Upper lobe of right lung (tissue), 1 donor: ENCODE results near the gene ENHO. TPM values are rescaled to one million over a fixed set of nuclear protein-coding genes. Genes with fewer than 3 reads are reported as not detected.
A peak's percentile ranks its signal among the peaks of the same experiment; 100 is the strongest.
"Not testable (repeated sequence)": the region's sequence is repeated elsewhere in the genome, so short reads cannot be mapped to it uniquely, and the experiment has no call there.

ENCODE experiments used
- ATAC-seq: fragments of 200-7000 bp; cut with Tn5 transposase; one replicate; pipeline ENCODE4 v1.9.1; 2020; ENCODE audit warnings: mild to moderate bottlenecking, moderate library complexity
- DNase-seq: peaks from one replicate; pipeline ENCODE4 v3.0.0-alpha.2; 2020
- H3K27ac ChIP-seq: fragments of 200-600 bp; one replicate; pipeline ENCODE4 v1.8.0; 2022
- H3K27me3 ChIP-seq: fragments of 200-600 bp; one replicate; pipeline ENCODE4 v1.8.0; 2022; ENCODE audit warnings: mild to moderate bottlenecking
- H3K36me3 ChIP-seq: fragments of 200-600 bp; one replicate; pipeline ENCODE4 v1.8.0; 2022
- H3K4me1 ChIP-seq: fragments of 200-600 bp; one replicate; pipeline ENCODE4 v1.8.0; 2022
- H3K4me3 ChIP-seq: fragments of 200-600 bp; one replicate; pipeline ENCODE4 v1.8.0; 2022; ENCODE audit warnings: mild to moderate bottlenecking
- H3K9me3 ChIP-seq: fragments of 200-600 bp; one replicate; pipeline ENCODE4 v1.8.0; 2022
- CTCF ChIP-seq: fragments of 200-600 bp; IDR thresholded peaks from one replicate; pipeline ENCODE4 v1.8.0; 2022; ENCODE audit warnings: antibody characterized with exemption
- intact Hi-C: fragments of 100-400 bp; cut with DNase I; formaldehyde crosslinking; loops from one replicate; pipeline ENCODE4 v1.11.0; 2022
- total RNA-seq: library from RNA; stranded (reverse); fragmentation: NEBNext Ultra II Directional; extraction: Animal tissue kit (Norgen Biotek cat#: 25700); gene quantifications from one replicate; pipeline ENCODE4 v1.2.1, GENCODE V29; 2021
- donor health status: DM: no; HTN: yes; CAD: no; lungs with severe emphysema.

The ENHO gene
- total RNA-seq, 1 donor from 2014 or later = 0.61 TPM

GRCh38 chr9:34540827-34541226 is 18.0 kb upstream of the ENHO start:
- no peak for DNase-seq
- no peak for ATAC-seq
- intact Hi-C loops = loop anchor here (10.0 kb wide), 1 partner anchor 64 kb away; no protein-coding TSS in a partner anchor

GRCh38 chr9:34536685-34537084 is 13.9 kb upstream of the ENHO start:
- DNase-seq (no peak), ATAC-seq (no peak)
- H3K27ac ChIP-seq = no peak overlapping the region
- intact Hi-C loops = no loop called here
- no peaks in the 10 kb centered on the region for H3K4me1 ChIP-seq
- H3K36me3 ChIP-seq = no peaks in the 10 kb centered on the region
- H3K4me3 ChIP-seq = no peak overlapping the region
- H3K27me3 ChIP-seq = peaks cover 4% of the 10 kb centered on the region
- no peaks in the 10 kb centered on the region for H3K9me3 ChIP-seq
- TF ChIP-seq CTCF = no peak

More at GRCh38 chr9:34540827-34541226, 18.0 kb upstream of the ENHO start:
- no peak for TF ChIP-seq CTCF
- Histone ChIP-seq H3K27ac (no peak overlapping the region), H3K9me3 (no peaks in the 10 kb centered on the region), H3K4me1 (no peaks in the 10 kb centered on the region), H3K4me3 (no peak overlapping the region), H3K27me3 (no peaks in the 10 kb centered on the region), H3K36me3 (no peaks in the 10 kb centered on the region)

- H3K36me3 ChIP-seq, H3K4me1 ChIP-seq, H3K27ac ChIP-seq, ATAC-seq, intact Hi-C loops, H3K27me3 ChIP-seq, H3K9me3 ChIP-seq, DNase-seq, H3K4me3 ChIP-seq: not testable (repeated sequence)
Observed at GRCh38 chr9:34532041-34532440, 9.3 kb upstream of the ENHO start.

- no peaks in the 10 kb centered on the region for H3K27me3 ChIP-seq
- no peak for DNase-seq
- no peak for ATAC-seq
- H3K36me3 ChIP-seq = no peaks in the 10 kb centered on the region
- TF ChIP-seq CTCF = no peak
- no peak overlapping the region for H3K4me3 ChIP-seq
- H3K9me3 ChIP-seq = no peaks in the 10 kb centered on the region
- no peak overlapping the region for H3K27ac ChIP-seq
- intact Hi-C loops = no loop called here
- no peaks in the 10 kb centered on the region for H3K4me1 ChIP-seq
Observed at GRCh38 chr9:34526026-34526425, 3.2 kb upstream of the ENHO start.

GRCh38 chr9:34524349-34524748 is 1.6 kb upstream of the ENHO start:
- intact Hi-C loops = no loop called here
- DNase-seq (no peak), ATAC-seq (no peak)
- no peaks in the 10 kb centered on the region for H3K4me1 ChIP-seq
- H3K9me3 ChIP-seq = no peaks in the 10 kb centered on the region
- no peaks in the 10 kb centered on the region for H3K36me3 ChIP-seq
- no peak for TF ChIP-seq CTCF
- no peaks in the 10 kb centered on the region for H3K27me3 ChIP-seq
- no peak overlapping the region for H3K4me3 ChIP-seq
- no peak overlapping the region for H3K27ac ChIP-seq

GRCh38 chr9:34522091-34522887 is 501 bp downstream of the ENHO start:
- intact Hi-C loops = no loop called here
- Histone ChIP-seq H3K27ac (no peak overlapping the region), H3K27me3 (no peaks in the 10 kb centered on the region), H3K9me3 (no peaks in the 10 kb centered on the region), H3K4me1 (no peaks in the 10 kb centered on the region), H3K4me3 (peak overlapping the region; percentile 38), H3K36me3 (no peaks in the 10 kb centered on the region)
- no peak for ATAC-seq
- no peak for DNase-seq
- TF ChIP-seq CTCF = no peak
